HepG2 (cell line): Measurements from ENCODE around the gene RPP21. TPM values are rescaled to one million over a fixed set of nuclear protein-coding genes. Genes with fewer than 3 reads are reported as not detected.

Experiments used
- ATF7-NPFF ChIP-seq: sonication (generic); formaldehyde crosslinking; IDR thresholded peaks from 2 replicates; pipeline ENCODE4 v1.8.1; 2023; ENCODE audit warnings: mild to moderate bottlenecking, low read depth, missing genetic modification reagents, moderate library complexity
- ETV5 ChIP-seq: IDR thresholded peaks from 2 replicates; pipeline ENCODE4 v1.6.1; 2018; ENCODE audit warnings: missing biosample characterization, missing genetic modification reagents, inconsistent platforms, borderline replicate concordance
- KDM6A ChIP-seq: IDR thresholded peaks from 2 replicates; pipeline ENCODE4 v1.6.1; 2016; ENCODE audit warnings: low read depth
- PCBP1 ChIP-seq: fragments of 200-400 bp; formaldehyde crosslinking; IDR thresholded peaks from 2 replicates; pipeline ENCODE4 v1.6.1; 2017; ENCODE audit warnings: mild to moderate bottlenecking, low read depth, low read length, borderline replicate concordance
- RARG ChIP-seq: sonication (generic); formaldehyde crosslinking; IDR thresholded peaks from 2 replicates; pipeline ENCODE4 v1.4.0; 2020; ENCODE audit warnings: low read depth, mild to moderate bottlenecking, missing genetic modification reagents
- RXRB ChIP-seq: IDR thresholded peaks from 2 replicates; pipeline ENCODE4 v1.6.1; 2016; ENCODE audit warnings: borderline replicate concordance, missing genetic modification reagents, missing compliant biosample characterization
- SPEN ChIP-seq: sonication (generic); formaldehyde crosslinking; IDR thresholded peaks from 2 replicates; pipeline ENCODE4 v1.5.1; 2020; ENCODE audit warnings: low read depth, mild to moderate bottlenecking, missing genetic modification reagents
- TFDP2 ChIP-seq: sonication (generic); formaldehyde crosslinking; IDR thresholded peaks from 2 replicates; pipeline ENCODE4 v1.4.0; 2020; ENCODE audit warnings: missing genetic modification reagents
- U2AF1 ChIP-seq: fragments of 200-400 bp; formaldehyde crosslinking; optimal IDR thresholded peaks from 2 replicates; pipeline ENCODE3; 2017; ENCODE audit warnings: mild to moderate bottlenecking, low read depth, low read length
- ZBTB44 ChIP-seq: sonication (generic); formaldehyde crosslinking; IDR thresholded peaks from 2 replicates; pipeline ENCODE4 v1.4.0; 2020; ENCODE audit warnings: missing genetic modification reagents
- ZNF431 ChIP-seq: sonication (generic); formaldehyde crosslinking; IDR thresholded peaks from 2 replicates; pipeline ENCODE4 v1.9.0; 2022; ENCODE audit warnings: missing genetic modification reagents, low read depth, mild to moderate bottlenecking, borderline replicate concordance
- ZNF484 ChIP-seq: sonication (generic); formaldehyde crosslinking; IDR thresholded peaks from 2 replicates; pipeline ENCODE4 v1.5.1; 2020; ENCODE audit warnings: mild to moderate bottlenecking, low read depth, missing genetic modification reagents, borderline replicate concordance
- ZNF501 ChIP-seq: sonication (generic); formaldehyde crosslinking; IDR thresholded peaks from 2 replicates; pipeline ENCODE4 v1.5.1; 2020; ENCODE audit warnings: mild to moderate bottlenecking, moderate library complexity, missing genetic modification reagents
- ZNF550 ChIP-seq: sonication (generic); formaldehyde crosslinking; IDR thresholded peaks from 2 replicates; pipeline ENCODE4 v1.4.0; 2020; ENCODE audit warnings: mild to moderate bottlenecking, missing genetic modification reagents, borderline replicate concordance
- ZNF747 ChIP-seq: sonication (generic); formaldehyde crosslinking; IDR thresholded peaks from 2 replicates; pipeline ENCODE4 v1.8.1; 2023; ENCODE audit warnings: missing genetic modification reagents, mild to moderate bottlenecking, borderline replicate concordance
- polyA plus RNA-seq, 8 experiments: library from polyadenylated mRNA; depleted of rRNA in 3 of 8; stranded (reverse) in 7 of 8; unstranded in 1 of 8; fragments of >200 nt; fragmentation: Illumina TruSeq in 4 of 8; extraction: Trizol in 4 of 8; gene quantifications; 2 replicates each; pipeline versions ENCODE4 v1.2.1 to v1.2.3, GENCODE V29; 2011 to 2016; ENCODE audit warnings: low read depth in 4 of 8, missing spikeins in 1 of 8, mixed read lengths in 1 of 8; ENCODE audit not compliant: insufficient read depth in 1 of 8
- total RNA-seq, 5 experiments: library from RNA; depleted of rRNA; stranded (reverse); fragments of >200 nt; fragmentation: Illumina TruSeq; extraction: Trizol; gene quantifications; 2 replicates each; pipeline ENCODE4 v1.2.3, GENCODE V29; 2016; ENCODE audit warnings: low read depth in 1 of 5
- TF ChIP-seq, protein P1 (sequence below): IDR thresholded peaks from 2 replicates; pipeline ENCODE4 v1.6.1; 2012; ENCODE audit warnings: low read depth, low read length, improper control_type of control experiment
- TF ChIP-seq, protein P2 (sequence below): sonication (generic); formaldehyde crosslinking; IDR thresholded peaks from 2 replicates; pipeline ENCODE4 v1.9.0; 2021; ENCODE audit warnings: mild to moderate bottlenecking, missing genetic modification reagents

Gene RPP21
- total and polyA plus RNA-seq, 2 of the 13 experiments (the other 11 are each of a cell fraction or from before 2014, with no cell fraction given) = 53.1 to 72.3 TPM

DNA sequence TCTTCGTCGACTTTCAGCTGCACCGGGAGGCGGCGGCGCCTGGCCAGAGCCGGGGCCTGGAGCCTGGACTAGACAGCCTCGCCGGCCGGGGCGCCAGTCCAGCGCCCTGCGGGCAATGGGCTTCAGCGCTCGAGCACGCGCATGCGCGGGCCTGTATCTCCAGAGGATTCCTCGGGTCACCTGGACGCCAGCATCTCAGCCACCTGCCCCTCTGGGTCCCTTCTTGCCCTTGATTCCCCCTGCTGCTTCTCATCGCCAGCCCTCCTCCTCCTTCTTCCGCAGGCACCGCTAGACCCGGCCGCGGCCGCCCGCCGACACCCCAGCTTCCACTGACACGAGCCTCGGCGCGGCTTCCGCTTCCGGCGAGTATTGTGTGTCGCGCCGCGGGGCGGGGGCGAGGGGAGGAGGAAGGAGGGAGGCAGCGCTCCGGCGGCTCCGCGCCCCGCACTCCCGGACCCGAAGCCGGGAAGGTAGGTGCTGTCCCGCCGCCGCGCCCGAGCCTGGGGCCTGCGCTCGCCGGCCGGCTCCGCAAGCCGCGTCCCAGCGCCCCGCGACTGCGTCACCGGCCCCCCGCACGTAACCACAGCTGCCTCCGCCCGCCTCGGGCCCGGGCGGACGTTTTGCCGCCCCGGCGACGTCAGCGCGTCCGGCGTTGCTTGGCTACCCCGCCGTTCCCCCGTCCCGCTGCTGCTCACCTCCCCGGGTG lies 18.3 kb upstream of the RPP21 start, which contains the start of gene TRIM39 (continued):
- TF ChIP-seq ZNF747 (0 out of 2 replicates have a peak, but pooled peaks have one; percentile 7), ETV5 (CRISPR knock-in tag) (peak; percentile 61; the same call in 1 of the 2 replicates), RARG (no peak), SPEN (peak; percentile 76), ZBTB44 (CRISPR knock-in tag) (no peak), ZNF550 (no peak; the same call in 1 of the 2 replicates), ZNF484 (CRISPR knock-in tag) (no peak), ZNF431 (CRISPR knock-in tag) (no peak; the same call in 1 of the 2 replicates), ZNF501 (CRISPR knock-in tag) (peak; percentile 55; the same call in 1 of the 2 replicates), ATF7-NPFF (CRISPR knock-in tag) (peak; percentile 54; the same call in 1 of the 2 replicates), KDM6A (CRISPR knock-in tag) (no peak), PCBP1 (peak; percentile 53; the same call in 1 of the 2 replicates), RXRB (CRISPR knock-in tag) (no peak; the same call in 1 of the 2 replicates), TFDP2 (peak; percentile 63), U2AF1 (no peak)
- TF ChIP-seq, protein P1, sequence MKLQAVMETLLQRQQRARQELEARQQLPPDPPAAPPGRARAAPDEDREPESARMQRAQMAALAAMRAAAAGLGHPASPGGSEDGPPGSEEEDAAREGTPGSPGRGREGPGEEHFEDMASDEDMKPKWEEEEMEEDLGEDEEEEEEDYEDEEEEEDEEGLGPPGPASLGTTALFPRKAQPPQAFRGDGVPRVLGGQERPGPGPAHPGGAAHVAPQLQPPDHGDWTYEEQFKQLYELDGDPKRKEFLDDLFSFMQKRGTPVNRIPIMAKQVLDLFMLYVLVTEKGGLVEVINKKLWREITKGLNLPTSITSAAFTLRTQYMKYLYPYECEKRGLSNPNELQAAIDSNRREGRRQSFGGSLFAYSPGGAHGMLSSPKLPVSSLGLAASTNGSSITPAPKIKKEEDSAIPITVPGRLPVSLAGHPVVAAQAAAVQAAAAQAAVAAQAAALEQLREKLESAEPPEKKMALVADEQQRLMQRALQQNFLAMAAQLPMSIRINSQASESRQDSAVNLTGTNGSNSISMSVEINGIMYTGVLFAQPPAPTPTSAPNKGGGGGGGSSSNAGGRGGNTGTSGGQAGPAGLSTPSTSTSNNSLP = no peak
- TF ChIP-seq, protein P2, sequence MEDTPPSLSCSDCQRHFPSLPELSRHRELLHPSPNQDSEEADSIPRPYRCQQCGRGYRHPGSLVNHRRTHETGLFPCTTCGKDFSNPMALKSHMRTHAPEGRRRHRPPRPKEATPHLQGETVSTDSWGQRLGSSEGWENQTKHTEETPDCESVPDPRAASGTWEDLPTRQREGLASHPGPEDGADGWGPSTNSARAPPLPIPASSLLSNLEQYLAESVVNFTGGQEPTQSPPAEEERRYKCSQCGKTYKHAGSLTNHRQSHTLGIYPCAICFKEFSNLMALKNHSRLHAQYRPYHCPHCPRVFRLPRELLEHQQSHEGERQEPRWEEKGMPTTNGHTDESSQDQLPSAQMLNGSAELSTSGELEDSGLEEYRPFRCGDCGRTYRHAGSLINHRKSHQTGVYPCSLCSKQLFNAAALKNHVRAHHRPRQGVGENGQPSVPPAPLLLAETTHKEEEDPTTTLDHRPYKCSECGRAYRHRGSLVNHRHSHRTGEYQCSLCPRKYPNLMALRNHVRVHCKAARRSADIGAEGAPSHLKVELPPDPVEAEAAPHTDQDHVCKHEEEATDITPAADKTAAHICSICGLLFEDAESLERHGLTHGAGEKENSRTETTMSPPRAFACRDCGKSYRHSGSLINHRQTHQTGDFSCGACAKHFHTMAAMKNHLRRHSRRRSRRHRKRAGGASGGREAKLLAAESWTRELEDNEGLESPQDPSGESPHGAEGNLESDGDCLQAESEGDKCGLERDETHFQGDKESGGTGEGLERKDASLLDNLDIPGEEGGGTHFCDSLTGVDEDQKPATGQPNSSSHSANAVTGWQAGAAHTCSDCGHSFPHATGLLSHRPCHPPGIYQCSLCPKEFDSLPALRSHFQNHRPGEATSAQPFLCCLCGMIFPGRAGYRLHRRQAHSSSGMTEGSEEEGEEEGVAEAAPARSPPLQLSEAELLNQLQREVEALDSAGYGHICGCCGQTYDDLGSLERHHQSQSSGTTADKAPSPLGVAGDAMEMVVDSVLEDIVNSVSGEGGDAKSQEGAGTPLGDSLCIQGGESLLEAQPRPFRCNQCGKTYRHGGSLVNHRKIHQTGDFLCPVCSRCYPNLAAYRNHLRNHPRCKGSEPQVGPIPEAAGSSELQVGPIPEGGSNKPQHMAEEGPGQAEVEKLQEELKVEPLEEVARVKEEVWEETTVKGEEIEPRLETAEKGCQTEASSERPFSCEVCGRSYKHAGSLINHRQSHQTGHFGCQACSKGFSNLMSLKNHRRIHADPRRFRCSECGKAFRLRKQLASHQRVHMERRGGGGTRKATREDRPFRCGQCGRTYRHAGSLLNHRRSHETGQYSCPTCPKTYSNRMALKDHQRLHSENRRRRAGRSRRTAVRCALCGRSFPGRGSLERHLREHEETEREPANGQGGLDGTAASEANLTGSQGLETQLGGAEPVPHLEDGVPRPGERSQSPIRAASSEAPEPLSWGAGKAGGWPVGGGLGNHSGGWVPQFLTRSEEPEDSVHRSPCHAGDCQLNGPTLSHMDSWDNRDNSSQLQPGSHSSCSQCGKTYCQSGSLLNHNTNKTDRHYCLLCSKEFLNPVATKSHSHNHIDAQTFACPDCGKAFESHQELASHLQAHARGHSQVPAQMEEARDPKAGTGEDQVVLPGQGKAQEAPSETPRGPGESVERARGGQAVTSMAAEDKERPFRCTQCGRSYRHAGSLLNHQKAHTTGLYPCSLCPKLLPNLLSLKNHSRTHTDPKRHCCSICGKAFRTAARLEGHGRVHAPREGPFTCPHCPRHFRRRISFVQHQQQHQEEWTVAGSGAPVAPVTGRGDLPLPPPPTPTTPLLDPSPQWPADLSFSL (CRISPR knock-in tag) = no peak
